ENCODE data around the gene C1orf167. TPM values are rescaled to one million over a fixed set of nuclear protein-coding genes. Genes with fewer than 3 reads are reported as not detected.

C1orf167 gene
- total RNA-seq, 1 experiment from 2014 or later: 0.39 TPM

DNA sequence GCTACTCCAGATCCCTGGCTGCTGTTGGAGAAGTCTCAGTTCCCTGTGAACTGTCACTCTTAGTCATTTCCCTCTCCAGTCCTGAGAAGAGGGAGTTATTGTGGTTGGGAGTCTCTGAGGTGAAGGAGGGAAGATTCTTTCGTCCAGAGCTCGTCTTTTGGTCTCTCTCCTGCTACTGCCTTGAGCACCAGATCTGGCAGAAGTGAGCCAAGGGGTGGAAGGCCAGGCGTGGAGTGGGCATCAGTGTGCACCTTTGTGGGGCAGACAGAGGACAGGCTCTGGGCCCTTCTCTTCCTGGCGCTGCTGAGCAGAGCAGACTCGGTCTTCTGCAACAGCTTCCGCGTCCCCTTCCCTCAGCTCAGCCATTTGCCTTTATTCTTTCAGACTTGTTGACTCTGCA is 63.1 kb downstream of the C1orf167 start:
- peaks cover 2% of the 10 kb centered on the region for H4K20me1 ChIP-seq (ENCODE audit: control insufficient read depth, insufficient read depth, insufficient read length)
- H3K9ac ChIP-seq (ENCODE audit: extremely low read depth, insufficient read length, low read length): no peak overlapping the region

More for the DNA sequence above, 63.1 kb downstream of the C1orf167 start:
- H3K23me2 ChIP-seq (ENCODE audit: insufficient read length, low read depth, low read length, poor library complexity, severe bottlenecking): no peaks in the 10 kb centered on the region
- no CpG with 5 or more reads among the region's 7 CpGs for WGBS (ENCODE audit: extremely low coverage, insufficient read length, low lambda C conversion rate)
- Mint-ChIP-seq H3K27ac (no peak overlapping the region), H3K27me3 (ENCODE audit: low read depth) (no peaks in the 10 kb centered on the region), H3K36me3 (ENCODE audit: insufficient read depth in 1 of 3, low read depth in 3 of 3) (peaks cover 22 to 79% (median 42%) of the 10 kb centered on the region in 3 experiments), H3K4me1 (no peaks in the 10 kb centered on the region), H3K9me3 (no peaks in the 10 kb centered on the region), H3K4me3 (no peak overlapping the region)
- H2BK20ac ChIP-seq (ENCODE audit: low read depth, low read length, poor library complexity, severe bottlenecking): no peak overlapping the region
- no peak overlapping the region for H3K18ac ChIP-seq (ENCODE audit: insufficient read length, low read depth, low read length)
- H3K4ac ChIP-seq (ENCODE audit: low read depth, low read length): no peak overlapping the region
- DNase-seq: no peak
- no peak overlapping the region for H4K5ac ChIP-seq (ENCODE audit: insufficient read length, low read depth, low read length)
- no peaks in the 10 kb centered on the region for H3K27me3 ChIP-seq (ENCODE audit: insufficient read depth, low read length)
- H4K8ac ChIP-seq (replicated peaks; ENCODE audit: insufficient read length, low read depth, low read length): no peak overlapping the region
- no peak overlapping the region for H3K56ac ChIP-seq (ENCODE audit: insufficient read length, low read depth, low read length)
- H3K79me1 ChIP-seq (ENCODE audit: insufficient read depth, low read depth, low read length, poor library complexity, severe bottlenecking): no peaks in the 10 kb centered on the region
- H3K4me1 ChIP-seq (ENCODE audit: insufficient read depth, low read length): no peaks in the 10 kb centered on the region
- H3T11ph ChIP-seq (ENCODE audit: low read length): no peak overlapping the region
- H2BK5ac ChIP-seq (ENCODE audit: insufficient read length, low read length): no peak overlapping the region
- H2AK5ac ChIP-seq (ENCODE audit: insufficient read length, low read length): no peak overlapping the region
- no peak overlapping the region for H3K23ac ChIP-seq (ENCODE audit: insufficient read length, low read depth, low read length)
- no peak overlapping the region for H3K14ac ChIP-seq (ENCODE audit: insufficient read depth, low read length)
- no peak overlapping the region for H3K27ac ChIP-seq (ENCODE audit: insufficient read length, low read depth, low read length)
- H2BK15ac ChIP-seq (ENCODE audit: low read depth, low read length): no peak overlapping the region
- no peak overlapping the region for H2BK12ac ChIP-seq (ENCODE audit: insufficient read length, low read depth, low read length)
- TF ChIP-seq, protein P1, sequence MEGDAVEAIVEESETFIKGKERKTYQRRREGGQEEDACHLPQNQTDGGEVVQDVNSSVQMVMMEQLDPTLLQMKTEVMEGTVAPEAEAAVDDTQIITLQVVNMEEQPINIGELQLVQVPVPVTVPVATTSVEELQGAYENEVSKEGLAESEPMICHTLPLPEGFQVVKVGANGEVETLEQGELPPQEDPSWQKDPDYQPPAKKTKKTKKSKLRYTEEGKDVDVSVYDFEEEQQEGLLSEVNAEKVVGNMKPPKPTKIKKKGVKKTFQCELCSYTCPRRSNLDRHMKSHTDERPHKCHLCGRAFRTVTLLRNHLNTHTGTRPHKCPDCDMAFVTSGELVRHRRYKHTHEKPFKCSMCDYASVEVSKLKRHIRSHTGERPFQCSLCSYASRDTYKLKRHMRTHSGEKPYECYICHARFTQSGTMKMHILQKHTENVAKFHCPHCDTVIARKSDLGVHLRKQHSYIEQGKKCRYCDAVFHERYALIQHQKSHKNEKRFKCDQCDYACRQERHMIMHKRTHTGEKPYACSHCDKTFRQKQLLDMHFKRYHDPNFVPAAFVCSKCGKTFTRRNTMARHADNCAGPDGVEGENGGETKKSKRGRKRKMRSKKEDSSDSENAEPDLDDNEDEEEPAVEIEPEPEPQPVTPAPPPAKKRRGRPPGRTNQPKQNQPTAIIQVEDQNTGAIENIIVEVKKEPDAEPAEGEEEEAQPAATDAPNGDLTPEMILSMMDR (conservative IDR thresholded peaks at IDR 0.05): no peak
- no peak overlapping the region for H4K91ac ChIP-seq (ENCODE audit: insufficient read length, low read depth, low read length)
- no peak overlapping the region for H3K4me2 ChIP-seq (ENCODE audit: insufficient read depth, insufficient read length, low read length)
- no peak overlapping the region for H2BK120ac ChIP-seq (ENCODE audit: low read depth, low read length, poor library complexity, severe bottlenecking)
- no peaks in the 10 kb centered on the region for H3K9me3 ChIP-seq (ENCODE audit: control insufficient read depth, low read depth, low read length)
- no peaks in the 10 kb centered on the region for H3K79me2 ChIP-seq (ENCODE audit: insufficient read depth, low read length)
- no peak overlapping the region for H2AFZ ChIP-seq (ENCODE audit: low read length)
